Pancreas (tissue), 10 donors: ENCODE measurements around the gene MRPS10. TPM values are rescaled to one million over a fixed set of nuclear protein-coding genes. Genes with fewer than 3 reads are reported as not detected.
A peak's percentile ranks its signal among the peaks of the same experiment; 100 is the strongest.

Experiments used
- ATAC-seq, 4 donors: fragments of 200-7000 bp; cut with Tn5 transposase; one replicate each; pipeline versions ENCODE4 v1.8.0 to v1.9.1; 2020; ENCODE audit warnings: mild to moderate bottlenecking in 4 of 4, moderate library complexity in 4 of 4
- DNase-seq, 6 donors: peaks; one replicate each; pipeline ENCODE4 v3.0.0-alpha.2; 2020
- FAIRE-seq: peaks from 2 replicates; lab custom pipeline; 2012; peaks lifted over from hg19 to GRCh38; lab: Jason Lieb, UNC
- H3K27ac ChIP-seq, 4 donors: fragments of 200-600 bp; sonication (generic); 1 replicate in 3 of 4; 2 replicates in 1 of 4; pipeline versions ENCODE4 v1.5.0 to v1.8.0; 2020
- H3K27me3 ChIP-seq, 4 donors: fragments of 200-600 bp; one replicate each; pipeline ENCODE4 v1.8.0; 2021
- H3K36me3 ChIP-seq, 3 donors: fragments of 200-600 bp; sonication (generic) in 1 of 3; one replicate each; pipeline versions ENCODE4 v1.5.0 to v1.8.0; 2020 to 2021
- H3K4me1 ChIP-seq, 3 donors: fragments of 200-600 bp; one replicate each; pipeline ENCODE4 v1.8.0; 2021
- H3K4me3 ChIP-seq, 4 donors: fragments of 200-600 bp; sonication (generic) in 2 of 4; one replicate each; pipeline versions ENCODE4 v1.5.0 to v1.8.0; 2020 to 2021
- H3K9me3 ChIP-seq, 4 donors: fragments of 200-600 bp; one replicate each; pipeline ENCODE4 v1.8.0; 2021
- CTCF ChIP-seq, 4 donors: fragments of 200-600 bp; sonication (generic) in 3 of 4; IDR thresholded peaks; one replicate each; pipeline versions ENCODE4 v1.5.0 to v1.8.0; 2021; ENCODE audit warnings: antibody characterized with exemption in 4 of 4
- WGBS, 2 donors: extraction: QIAGEN DNeasy Blood & Tissue Kit; methylation state at CpG; one replicate each; pipeline ENCODE4 v1.1.7; 2013; 5-methylcytosine and 5-hydroxymethylcytosine counted together
- intact Hi-C, 3 donors: fragments of 100-400 bp; cut with DNase I; formaldehyde crosslinking; loops; one replicate each; pipeline versions ENCODE4 v1.11.1 to v1.14.2; 2022
- polyA plus RNA-seq, 2 donors: library from polyadenylated mRNA; stranded (reverse); fragments of 200-250 nt; gene quantifications; one replicate each; pipeline ENCODE4 v1.2.3, GENCODE V29; 2013
- total RNA-seq, 6 donors: library from RNA; stranded (reverse); fragmentation: NEBNext Ultra II Directional in 4 of 6; extraction: Animal tissue kit (Norgen Biotek cat#: 25700) in 4 of 6; gene quantifications; one replicate each; pipeline versions ENCODE4 v1.2.1 to v1.2.4, GENCODE V29; 2021 to 2023
- donor health status: healthy with polysubstance abuse.
- donor health status: DM: no; HTN: no; CAD: no; lungs with moderate emphysema.
- donor health status: DM: no; HTN: no; CAD: no.
- donor health status: control.
- donor health status: control.
- donor health status: Bipolar disorder and iron deficiency.
- donor health status: DM: yes; HTN: yes; CAD: no.
- donor health status: DM: no; HTN: no; CAD: no.
- donor health status: DM: no; HTN: no; CAD: no.
- donor health status: DM: yes; HTN: yes; CAD: no.

Gene MRPS10
- total and polyA plus RNA-seq, 8 donors, result 6.7 to 12.5 (median 10.8) TPM

- FAIRE-seq (no peak), DNase-seq (no peak), ATAC-seq (no peak)
- Histone ChIP-seq H3K4me1 (no peaks in the 10 kb centered on the region), H3K36me3 (no peaks in the 10 kb centered on the region), H3K9me3 (no peaks in the 10 kb centered on the region), H3K27me3 (no peaks in the 10 kb centered on the region), H3K4me3 (no peak overlapping the region), H3K27ac (no peak overlapping the region)
- intact Hi-C loops, result loop anchor here (5.0 to 10.0 kb wide), 2 partner anchors 88 to 90 kb away; no protein-coding TSS in a partner anchor
- TF ChIP-seq CTCF (IDR thresholded peaks at IDR 0.05), result no peak
- 74 to 82% methylated on average over 9 of the region's 9 CpGs for WGBS, 2 donors
Measured at GRCh38 chr6:42165016-42165415, 52.6 kb downstream of the MRPS10 start.

- TF ChIP-seq CTCF (IDR thresholded peaks at IDR 0.05), result no peak
- no peak for DNase-seq
- no peaks in the 10 kb centered on the region for H3K36me3 ChIP-seq
- no peaks in the 10 kb centered on the region for H3K4me1 ChIP-seq
- no peak for FAIRE-seq
- WGBS, 2 donors, result 63 to 65% methylated on average over 1 of the region's 1 CpG
- no peak for ATAC-seq
- H3K27ac ChIP-seq, result no peak overlapping the region
- no peak overlapping the region for H3K4me3 ChIP-seq
- intact Hi-C loops, result loop anchor here in 1 of 3 donors (10.0 kb wide), 1 partner anchor 89 kb away; no protein-coding TSS in a partner anchor
- no peaks in the 10 kb centered on the region for H3K9me3 ChIP-seq
- no peaks in the 10 kb centered on the region for H3K27me3 ChIP-seq
Measured at GRCh38 chr6:42163981-42164380, 53.7 kb downstream of the MRPS10 start.

- Histone ChIP-seq H3K36me3 (no peaks in the 10 kb centered on the region), H3K4me3 (no peak overlapping the region), H3K4me1 (no peaks in the 10 kb centered on the region), H3K9me3 (no peaks in the 10 kb centered on the region), H3K27ac (no peak overlapping the region), H3K27me3 (no peaks in the 10 kb centered on the region)
- DNase-seq (no peak), FAIRE-seq (no peak), ATAC-seq (no peak)
- 80 to 91% methylated on average over 13 of the region's 13 CpGs for whole genome bisulfite sequencing, 2 donors
- TF ChIP-seq CTCF (IDR thresholded peaks at IDR 0.05), result no peak
- intact Hi-C loops, result loop anchor here in 1 of 3 donors (10.0 kb wide), 1 partner anchor 88 kb away; no protein-coding TSS in a partner anchor
Measured at GRCh38 chr6:42162812-42163211, 54.8 kb downstream of the MRPS10 start.

GRCh38 chr6:42162384-42162783, 55.3 kb downstream of the MRPS10 start:
- no peaks in the 10 kb centered on the region for H3K4me1 ChIP-seq
- no peaks in the 10 kb centered on the region for H3K9me3 ChIP-seq
- H3K27me3 ChIP-seq, result no peaks in the 10 kb centered on the region
- H3K4me3 ChIP-seq, result no peak overlapping the region
- no peak overlapping the region for H3K27ac ChIP-seq
- ATAC-seq (no peak), DNase-seq (no peak), FAIRE-seq (no peak)
- H3K36me3 ChIP-seq, result no peaks in the 10 kb centered on the region
- 48 to 53% methylated on average over 7 of the region's 7 CpGs for WGBS, 2 donors
- TF ChIP-seq CTCF (IDR thresholded peaks at IDR 0.05), result no peak
- intact Hi-C loops, result loop anchor here in 1 of 3 donors (10.0 kb wide), 1 partner anchor 88 kb away; no protein-coding TSS in a partner anchor

GRCh38 chr6:42159431-42160024, 58.1 kb downstream of the MRPS10 start:
- DNase-seq (no peak), ATAC-seq (peak in 1 of 4 donors; percentile 32), FAIRE-seq (no peak)

More at GRCh38 chr6:42159431-42160024, 58.1 kb downstream of the MRPS10 start:
- no peaks in the 10 kb centered on the region for H3K36me3 ChIP-seq
- TF ChIP-seq CTCF (IDR thresholded peaks at IDR 0.05), result no peak
- H3K4me3 ChIP-seq, result no peak overlapping the region
- 50 to 52% methylated on average over 4 of the region's 4 CpGs for WGBS, 2 donors
- H3K9me3 ChIP-seq, result no peaks in the 10 kb centered on the region
- no peak overlapping the region for H3K27ac ChIP-seq
- intact Hi-C loops, result loop anchor here in 1 of 3 donors (10.0 kb wide), 1 partner anchor 85 kb away; no protein-coding TSS in a partner anchor
- H3K4me1 ChIP-seq, result no peaks in the 10 kb centered on the region
- H3K27me3 ChIP-seq, result no peaks in the 10 kb centered on the region
